HEK293 (cell line): ENCODE results near the gene SUSD2.
A peak's percentile ranks its signal among the peaks of the same experiment; 100 is the strongest.

ENCODE experiments used
- CTCF ChIA-PET: fragments of 350-600 bp; formaldehyde crosslinking; extraction: SDS; loops from one replicate; lab custom pipeline; 2021; ENCODE audit warnings: antibody characterized with exemption; lab: Yijun Ruan, JAX
- POLR2A ChIA-PET: fragments of 300-600 bp; formaldehyde crosslinking; extraction: SDS; loops from one replicate; lab custom pipeline; 2020; ENCODE audit warnings: antibody characterized with exemption, inconsistent platforms; lab: Yijun Ruan, JAX
- H3K27ac ChIP-seq: fragments of 200-500 bp; sonication (Bioruptor generic); 2 replicates; pipeline ENCODE4 v1.5.1; 2014; ENCODE audit warnings: low read depth, low read length, control low read depth, inconsistent platforms; ENCODE audit errors: extremely low read depth
- H3K36me3 ChIP-seq, 2 experiments: fragments of 200-500 bp in 1 of 2; sonication (Bioruptor generic) in 1 of 2; 1 replicate in 1 of 2; 2 replicates in 1 of 2; pipeline ENCODE4 v1.5.1; 2014 to 2017; ENCODE audit warnings: inconsistent platforms in 2 of 2, low read length in 2 of 2; ENCODE audit not compliant: control insufficient read depth in 2 of 2, insufficient read depth in 1 of 2
- H3K4me1 ChIP-seq: fragments of 200-500 bp; sonication (Bioruptor generic); 2 replicates; pipeline ENCODE4 v1.5.1; 2014; ENCODE audit warnings: mild to moderate bottlenecking, low read length, inconsistent platforms; ENCODE audit not compliant: control insufficient read depth, insufficient read depth
- H3K4me3 ChIP-seq: 2 replicates; pipeline ENCODE4 v1.5.1; 2011; ENCODE audit warnings: low read depth, mild to moderate bottlenecking, control low read depth, low read length, moderate library complexity
- H3K9me3 ChIP-seq: fragments of 200-500 bp; sonication (Bioruptor generic); 2 replicates; pipeline ENCODE4 v1.5.1; 2014; ENCODE audit warnings: low read depth, low read length, inconsistent platforms; ENCODE audit not compliant: control insufficient read depth, insufficient read depth
- EGR2 ChIP-seq: fragments of 450-650 bp; formaldehyde crosslinking; IDR thresholded peaks from 2 replicates; pipeline ENCODE4 v1.5.1; 2016; ENCODE audit warnings: low read depth, missing biosample characterization, missing genetic modification characterization
- MEIS1 ChIP-seq: sonication (generic); formaldehyde crosslinking; IDR thresholded peaks from 2 replicates; pipeline ENCODE4 v1.8.1; 2022; ENCODE audit warnings: missing genetic modification reagents, mild to moderate bottlenecking, borderline replicate concordance
- MZF1 ChIP-seq: fragments of 450-650 bp; formaldehyde crosslinking; IDR thresholded peaks from 2 replicates; pipeline ENCODE4 v1.5.1; 2017; ENCODE audit warnings: missing biosample characterization, missing genetic modification characterization, borderline replicate concordance
- PRDM10 ChIP-seq: fragments of 450-650 bp; formaldehyde crosslinking; IDR thresholded peaks from 2 replicates; pipeline ENCODE4 v1.5.1; 2016; ENCODE audit warnings: missing biosample characterization, missing genetic modification characterization
- ZBTB7A ChIP-seq: fragments of 450-650 bp; formaldehyde crosslinking; IDR thresholded peaks from 2 replicates; pipeline ENCODE4 v1.5.1; 2016; ENCODE audit warnings: low read depth, missing biosample characterization, missing genetic modification characterization
- ZFHX2 ChIP-seq: fragments of 450-650 bp; formaldehyde crosslinking; conservative IDR thresholded peaks from 2 replicates; pipeline ENCODE4 v1.5.1; 2016; ENCODE audit warnings: missing biosample characterization, missing genetic modification characterization
- ZIC2 ChIP-seq: fragments of 450-650 bp; formaldehyde crosslinking; IDR thresholded peaks from 2 replicates; pipeline ENCODE4 v1.5.1; 2016; ENCODE audit warnings: missing biosample characterization, missing genetic modification characterization
- ZNF132 ChIP-seq: fragments of 450-650 bp; formaldehyde crosslinking; IDR thresholded peaks from 2 replicates; pipeline ENCODE4 v1.5.1; 2017; ENCODE audit warnings: missing biosample characterization, missing genetic modification characterization, borderline replicate concordance
- ZNF280D ChIP-seq: fragments of 450-650 bp; formaldehyde crosslinking; IDR thresholded peaks from 2 replicates; pipeline ENCODE4 v1.5.1; 2016; ENCODE audit warnings: missing biosample characterization, missing genetic modification characterization
- ZNF600 ChIP-seq: fragments of 450-650 bp; formaldehyde crosslinking; IDR thresholded peaks from 2 replicates; pipeline ENCODE4 v1.5.1; 2016; ENCODE audit warnings: missing biosample characterization, missing genetic modification characterization
- ZNF623 ChIP-seq: fragments of 450-650 bp; formaldehyde crosslinking; IDR thresholded peaks from 2 replicates; pipeline ENCODE4 v1.5.1; 2016; ENCODE audit warnings: missing biosample characterization, missing genetic modification characterization
- ZNF645 ChIP-seq: fragments of 450-650 bp; formaldehyde crosslinking; IDR thresholded peaks from 2 replicates; pipeline ENCODE4; 2016; ENCODE audit warnings: missing biosample characterization, missing genetic modification characterization

The SUSD2 gene

GRCh38 chr22:24156913-24157821 lies 24.1 kb upstream of the SUSD2 start (continued):
- TF ChIP-seq PRDM10 (0 out of 2 replicates have a peak, but pooled peaks have one; percentile 40), ZNF132 (no peak)

GRCh38 chr22:24157822-24158135 lies 23.5 kb upstream of the SUSD2 start:
- no peak overlapping the region for H3K27ac ChIP-seq
- H3K4me1 ChIP-seq: peaks cover 16% of the 10 kb centered on the region
- no peak overlapping the region for H3K4me3 ChIP-seq
- H3K9me3 ChIP-seq: no peaks in the 10 kb centered on the region
- ChIA-PET CTCF (interaction anchor here (0.6 to 10.1 kb wide), 17 partner anchors 9 to 442 kb away, joined by 3 to 114 read pairs (median 4); partner anchors contain the start of genes CABIN1 and SUSD2), POLR2A (interaction anchor here (1.0 to 2.1 kb wide), 3 partner anchors 11 to 147 kb away, joined by 3 to 6 read pairs (median 3); partner anchors contain the start of gene CABIN1)
- H3K36me3 ChIP-seq: peaks cover 0 to 33% of the 10 kb centered on the region in 2 experiments; a peak in 1 of 3 replicates
- TF ChIP-seq EGR2 (tag by site-specific recombination) (peak; percentile 92), MEIS1 (CRISPR knock-in tag) (no peak), ZNF280D (tag by site-specific recombination) (no peak), ZFHX2 (peak; percentile 96)

GRCh38 chr22:24159650-24160049 lies 21.6 kb upstream of the SUSD2 start:
- H3K27ac ChIP-seq: no peak overlapping the region
- ChIA-PET POLR2A (no interaction called here), CTCF (interaction anchor here (0.6 to 10.1 kb wide), 4 partner anchors 9 to 250 kb away, joined by 3 to 114 read pairs (median 3); partner anchors contain the start of gene SUSD2)
- H3K4me1 ChIP-seq: peaks cover 16% of the 10 kb centered on the region
- H3K9me3 ChIP-seq: no peaks in the 10 kb centered on the region
- TF ChIP-seq ZNF623 (no peak), ZIC2 (tag by site-specific recombination) (peak; percentile 3; the same call in 1 of the 2 replicates), ZNF600 (tag by site-specific recombination) (no peak), ZNF645 (no peak), ZBTB7A (tag by site-specific recombination) (no peak), MZF1 (tag by site-specific recombination) (no peak)
- no peak overlapping the region for H3K4me3 ChIP-seq
- peaks cover 0 to 29% of the 10 kb centered on the region in 2 experiments; a peak in 1 of 3 replicates for H3K36me3 ChIP-seq
